ENCODE results near the gene ABCA4.
A peak's percentile ranks its signal among the peaks of the same experiment; 100 is the strongest.

DNA sequence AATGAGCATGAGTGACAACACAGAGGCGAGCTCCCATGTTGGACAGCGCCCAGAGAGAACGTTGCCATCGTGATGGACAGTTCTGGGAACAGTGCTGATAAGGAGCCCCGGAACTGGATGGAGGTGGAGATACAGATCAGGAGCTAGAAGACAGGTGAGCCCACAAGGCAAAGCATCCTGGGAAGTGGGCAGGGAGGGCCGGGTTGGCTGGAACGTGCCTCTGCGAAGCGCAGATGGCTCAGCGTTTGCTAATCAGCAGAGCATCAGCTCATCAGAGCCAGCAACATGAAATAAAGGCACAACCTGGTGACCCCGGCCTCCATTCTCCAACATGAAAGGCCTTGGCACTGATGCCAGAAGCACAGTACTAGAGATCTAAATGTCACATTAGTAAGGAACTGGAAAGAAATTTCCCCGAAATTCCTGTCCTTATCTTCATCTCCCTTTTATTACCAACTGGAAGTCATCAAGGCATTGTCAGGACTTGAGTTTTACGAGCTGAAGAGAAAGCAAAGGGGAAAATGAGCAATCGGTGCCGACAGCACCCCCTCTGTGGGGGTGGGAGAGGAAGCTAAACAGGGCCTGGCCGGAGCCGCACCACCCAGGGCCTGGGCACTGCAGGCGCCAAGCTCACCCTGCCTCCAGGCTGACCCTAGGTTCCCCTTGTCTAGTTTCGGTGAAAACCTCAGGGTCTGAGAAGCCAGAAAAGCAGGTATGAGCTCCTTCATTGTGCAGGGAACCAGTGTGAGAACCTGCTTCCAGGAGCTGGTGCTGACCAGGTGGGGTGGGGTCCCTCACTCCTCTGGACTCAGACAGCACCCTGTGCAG is 19.9 kb downstream of the ABCA4 start:
- TF ChIP-seq, protein P1, sequence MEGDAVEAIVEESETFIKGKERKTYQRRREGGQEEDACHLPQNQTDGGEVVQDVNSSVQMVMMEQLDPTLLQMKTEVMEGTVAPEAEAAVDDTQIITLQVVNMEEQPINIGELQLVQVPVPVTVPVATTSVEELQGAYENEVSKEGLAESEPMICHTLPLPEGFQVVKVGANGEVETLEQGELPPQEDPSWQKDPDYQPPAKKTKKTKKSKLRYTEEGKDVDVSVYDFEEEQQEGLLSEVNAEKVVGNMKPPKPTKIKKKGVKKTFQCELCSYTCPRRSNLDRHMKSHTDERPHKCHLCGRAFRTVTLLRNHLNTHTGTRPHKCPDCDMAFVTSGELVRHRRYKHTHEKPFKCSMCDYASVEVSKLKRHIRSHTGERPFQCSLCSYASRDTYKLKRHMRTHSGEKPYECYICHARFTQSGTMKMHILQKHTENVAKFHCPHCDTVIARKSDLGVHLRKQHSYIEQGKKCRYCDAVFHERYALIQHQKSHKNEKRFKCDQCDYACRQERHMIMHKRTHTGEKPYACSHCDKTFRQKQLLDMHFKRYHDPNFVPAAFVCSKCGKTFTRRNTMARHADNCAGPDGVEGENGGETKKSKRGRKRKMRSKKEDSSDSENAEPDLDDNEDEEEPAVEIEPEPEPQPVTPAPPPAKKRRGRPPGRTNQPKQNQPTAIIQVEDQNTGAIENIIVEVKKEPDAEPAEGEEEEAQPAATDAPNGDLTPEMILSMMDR (IDR thresholded peaks at IDR 0.05 in 2 of 3, conservative IDR thresholded peaks at IDR 0.05 in 1 of 3; ENCODE audit: borderline replicate concordance in 1 of 3, insufficient read depth in 1 of 3, low read depth in 2 of 3, low read length in 2 of 3): no peak
- TF ChIP-seq POLR2A (IDR thresholded peaks at IDR 0.05; ENCODE audit: borderline replicate concordance, extremely low read depth, insufficient read depth, insufficient read length) (no peak), POLR2AphosphoS5 (IDR thresholded peaks at IDR 0.05; ENCODE audit: low read depth, low read length) (no peak), FOSL1 (IDR thresholded peaks at IDR 0.05; ENCODE audit: low read depth) (no peak), ATF3 (IDR thresholded peaks at IDR 0.05) (no peak), CEBPB (IDR thresholded peaks at IDR 0.05; ENCODE audit: low read depth) (no peak), EGR1 (IDR thresholded peaks at IDR 0.05; ENCODE audit: low read depth) (no peak), SIN3A (IDR thresholded peaks at IDR 0.05; ENCODE audit: low read depth) (no peak), JUND (IDR thresholded peaks at IDR 0.05) (no peak), REST (IDR thresholded peaks at IDR 0.05; ENCODE audit: low read depth) (peak; percentile 46)
